Measurements from ENCODE around the gene C4BPB. TPM values are rescaled to one million over a fixed set of nuclear protein-coding genes. Genes with fewer than 3 reads are reported as not detected.

Gene C4BPB
- total and polyA plus RNA-seq, 2 experiments from 2014 or later, result 13.5 to 16.8 TPM

DNA sequence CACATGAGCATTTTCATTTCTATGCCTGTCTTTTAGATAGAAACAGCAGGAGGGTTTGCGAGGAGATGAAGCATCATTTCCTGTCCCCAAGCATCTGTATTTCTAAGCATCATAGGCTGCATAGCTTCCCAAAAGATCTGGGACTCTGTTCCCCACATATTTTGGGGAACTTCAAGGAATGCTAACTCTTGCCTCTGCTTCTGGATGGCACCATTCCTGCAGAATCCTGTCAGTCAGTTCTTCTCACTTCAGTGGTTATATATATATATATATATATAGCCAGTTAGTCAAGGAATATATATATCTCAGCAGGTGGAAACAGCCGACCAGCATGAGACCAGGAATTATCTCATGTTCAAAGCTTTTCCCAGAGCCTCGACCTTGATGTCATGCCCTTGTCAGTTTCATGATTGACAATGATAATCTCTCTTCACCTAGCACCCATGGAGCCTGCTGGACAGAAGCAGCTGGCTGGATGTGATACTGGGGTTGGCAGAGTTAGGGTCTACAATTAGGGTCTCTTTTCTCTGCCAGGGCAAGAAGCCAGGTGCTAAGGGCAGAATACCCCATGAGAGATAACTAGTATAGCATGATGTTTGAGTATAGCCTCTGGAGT is 33.2 kb upstream of the C4BPB start:
- H3K27ac ChIP-seq, result no peak overlapping the region
- no peak overlapping the region for H3K4me3 ChIP-seq
- WGBS (ENCODE audit: low lambda C conversion rate, missing lambda C conversion rate), result 61% methylated on average over 3 of the region's 3 CpGs

GRCh38 chr1:207056673-207057072 is 32.0 kb upstream of the C4BPB start:
- Histone ChIP-seq H3K36me3 (replicated peaks; ENCODE audit: insufficient read depth, low read depth) (no peaks in the 10 kb centered on the region), H4K20me1 (ENCODE audit: insufficient read depth, poor library complexity, severe bottlenecking) (no peaks in the 10 kb centered on the region), H3K79me2 (peaks cover 3% of the 10 kb centered on the region), H3K4me1 (ENCODE audit: insufficient read depth) (peaks cover 8% of the 10 kb centered on the region), H3K4me3 (no peak overlapping the region), H3K27me3 (no peaks in the 10 kb centered on the region), H3K27ac (peak overlapping the region; percentile 70), H3K9me3 (ENCODE audit: low read depth) (no peaks in the 10 kb centered on the region), H2AFZ (no peak overlapping the region), H3K9me2 (replicated peaks; ENCODE audit: insufficient read depth) (no peaks in the 10 kb centered on the region), H3K4me2 (peak overlapping the region; percentile 35)
- DNase-seq (ENCODE audit: low spot score), result peak; percentile 45
- WGBS (ENCODE audit: low lambda C conversion rate, missing lambda C conversion rate), result 82% methylated on average over 6 of the region's 6 CpGs
- TF ChIP-seq, protein P1, sequence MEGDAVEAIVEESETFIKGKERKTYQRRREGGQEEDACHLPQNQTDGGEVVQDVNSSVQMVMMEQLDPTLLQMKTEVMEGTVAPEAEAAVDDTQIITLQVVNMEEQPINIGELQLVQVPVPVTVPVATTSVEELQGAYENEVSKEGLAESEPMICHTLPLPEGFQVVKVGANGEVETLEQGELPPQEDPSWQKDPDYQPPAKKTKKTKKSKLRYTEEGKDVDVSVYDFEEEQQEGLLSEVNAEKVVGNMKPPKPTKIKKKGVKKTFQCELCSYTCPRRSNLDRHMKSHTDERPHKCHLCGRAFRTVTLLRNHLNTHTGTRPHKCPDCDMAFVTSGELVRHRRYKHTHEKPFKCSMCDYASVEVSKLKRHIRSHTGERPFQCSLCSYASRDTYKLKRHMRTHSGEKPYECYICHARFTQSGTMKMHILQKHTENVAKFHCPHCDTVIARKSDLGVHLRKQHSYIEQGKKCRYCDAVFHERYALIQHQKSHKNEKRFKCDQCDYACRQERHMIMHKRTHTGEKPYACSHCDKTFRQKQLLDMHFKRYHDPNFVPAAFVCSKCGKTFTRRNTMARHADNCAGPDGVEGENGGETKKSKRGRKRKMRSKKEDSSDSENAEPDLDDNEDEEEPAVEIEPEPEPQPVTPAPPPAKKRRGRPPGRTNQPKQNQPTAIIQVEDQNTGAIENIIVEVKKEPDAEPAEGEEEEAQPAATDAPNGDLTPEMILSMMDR (IDR thresholded peaks at IDR 0.05; ENCODE audit: poor library complexity), result no peak
- TF ChIP-seq EZH2phosphoT487 (IDR thresholded peaks at IDR 0.05; ENCODE audit: low read depth, severe bottlenecking, unreplicated experiment) (no peak), EZH2 (IDR thresholded peaks at IDR 0.05; ENCODE audit: borderline replicate concordance) (no peak)

More for the DNA sequence above, 33.2 kb upstream of the C4BPB start:
- Histone ChIP-seq H3K79me2 (peaks cover 4% of the 10 kb centered on the region), H3K9me3 (ENCODE audit: low read depth) (no peaks in the 10 kb centered on the region), H3K4me2 (no peak overlapping the region), H3K9me2 (replicated peaks; ENCODE audit: insufficient read depth) (no peaks in the 10 kb centered on the region), H4K20me1 (ENCODE audit: insufficient read depth, poor library complexity, severe bottlenecking) (no peaks in the 10 kb centered on the region), H3K36me3 (replicated peaks; ENCODE audit: insufficient read depth, low read depth) (no peaks in the 10 kb centered on the region), H2AFZ (no peak overlapping the region), H3K4me1 (ENCODE audit: insufficient read depth) (peaks cover 13% of the 10 kb centered on the region), H3K27me3 (no peaks in the 10 kb centered on the region)
- DNase-seq (ENCODE audit: low spot score), result no peak
- no peak for TF ChIP-seq EZH2 (IDR thresholded peaks at IDR 0.05; ENCODE audit: borderline replicate concordance)
- TF ChIP-seq, protein P1 (IDR thresholded peaks at IDR 0.05; ENCODE audit: poor library complexity), result no peak

DNA sequence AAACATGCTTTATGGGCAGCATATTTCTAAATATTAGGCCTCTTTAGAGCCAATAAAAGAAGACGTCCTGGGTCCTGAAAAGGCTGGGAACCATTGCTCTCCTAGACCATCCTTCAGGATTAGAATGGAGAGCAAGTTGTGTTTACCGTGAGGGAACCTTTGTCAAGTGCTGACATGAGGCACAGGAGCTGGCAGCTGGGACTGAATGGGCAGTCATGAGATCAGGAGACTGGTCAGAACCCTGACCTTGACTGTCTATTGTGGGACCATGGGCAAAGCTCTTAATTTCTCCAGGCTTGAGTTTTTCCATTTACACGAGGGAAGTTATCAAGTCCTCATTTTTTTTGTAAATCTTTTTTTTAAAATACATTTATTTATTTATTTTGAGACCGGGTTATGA is 30.4 kb upstream of the C4BPB start:
- Histone ChIP-seq H3K4me1 (ENCODE audit: insufficient read depth) (no peaks in the 10 kb centered on the region), H3K4me2 (no peak overlapping the region), H3K36me3 (replicated peaks; ENCODE audit: insufficient read depth, low read depth) (no peaks in the 10 kb centered on the region), H3K9me3 (ENCODE audit: low read depth) (no peaks in the 10 kb centered on the region), H3K27ac (no peak overlapping the region), H3K4me3 (no peak overlapping the region), H2AFZ (no peak overlapping the region), H4K20me1 (ENCODE audit: insufficient read depth, poor library complexity, severe bottlenecking) (no peaks in the 10 kb centered on the region), H3K79me2 (peaks cover 3% of the 10 kb centered on the region), H3K27me3 (no peaks in the 10 kb centered on the region), H3K9me2 (replicated peaks; ENCODE audit: insufficient read depth) (no peaks in the 10 kb centered on the region)
- TF ChIP-seq, protein P1 (IDR thresholded peaks at IDR 0.05; ENCODE audit: poor library complexity), result no peak
- no peak for TF ChIP-seq EZH2phosphoT487 (IDR thresholded peaks at IDR 0.05; ENCODE audit: low read depth, severe bottlenecking, unreplicated experiment)
- TF ChIP-seq EZH2 (IDR thresholded peaks at IDR 0.05; ENCODE audit: borderline replicate concordance), result no peak
- DNase-seq (ENCODE audit: low spot score), result no peak
- WGBS (ENCODE audit: low lambda C conversion rate, missing lambda C conversion rate), result 94% methylated on average over 4 of the region's 4 CpGs
